PC-9 (cell line): ENCODE data around the gene DNAI2. TPM values are rescaled to one million over a fixed set of nuclear protein-coding genes. Genes with fewer than 3 reads are reported as not detected.

ENCODE experiments used
- BruUV-seq: library from RNA; stranded (reverse); fragments of 400-500 nt; replicated peaks from 2 replicates; lab custom pipeline; 2021; lab: Mats Ljungman, UMichigan
- CTCF ChIA-PET: fragments of 300-600 bp; sonication (Branson Sonifier 250); formaldehyde crosslinking; loops from one replicate; lab custom pipeline; 2022; ENCODE audit warnings: antibody characterized with exemption; lab: Charles Lee
- POLR2A ChIA-PET: fragments of 300-600 bp; sonication (Branson Sonifier 250); formaldehyde crosslinking; loops from one replicate; lab custom pipeline; 2022; ENCODE audit warnings: antibody characterized with exemption; ENCODE audit not compliant: unreplicated experiment; lab: Charles Lee
- DNase-seq, 2 experiments: peaks; one replicate each; pipeline versions ENCODE4 v3.0.0 to v3.0.0-alpha.2; 2015 to 2022; ENCODE audit warnings: mixed read lengths in 1 of 2
- H2AFZ ChIP-seq: fragments of 200-600 bp; sonication (generic); 2 replicates; pipeline ENCODE4 v1.8.1; 2017; ENCODE audit warnings: antibody characterized with exemption
- H3F3A ChIP-seq: fragments of 200-600 bp; sonication (generic); 2 replicates; pipeline ENCODE4 v1.8.1; 2017; ENCODE audit warnings: antibody characterized with exemption, mild to moderate bottlenecking, low read depth; ENCODE audit not compliant: insufficient read depth
- H3K27ac ChIP-seq: fragments of 200-600 bp; sonication (generic); 2 replicates; pipeline ENCODE4 v1.6.1; 2016; ENCODE audit warnings: mixed run types
- H3K27me3 ChIP-seq: fragments of 200-600 bp; sonication (generic); 2 replicates; pipeline ENCODE4 v1.6.1; 2016; ENCODE audit warnings: low read depth, mixed run types; ENCODE audit not compliant: insufficient read depth
- H3K36me3 ChIP-seq: fragments of 200-600 bp; sonication (generic); 2 replicates; pipeline ENCODE4 v1.6.1; 2016; ENCODE audit warnings: low read depth, mixed run types
- H3K4me1 ChIP-seq: fragments of 200-600 bp; sonication (generic); replicated peaks from 2 replicates; pipeline ENCODE4 v1.6.1; 2016; ENCODE audit warnings: mixed run types; ENCODE audit not compliant: insufficient read depth
- H3K4me2 ChIP-seq: fragments of 200-600 bp; sonication (generic); 2 replicates; pipeline ENCODE4 v1.6.1; 2017; ENCODE audit warnings: mixed run types
- H3K4me3 ChIP-seq: fragments of 200-600 bp; sonication (generic); 2 replicates; pipeline ENCODE4 v1.6.1; 2016; ENCODE audit warnings: mixed run types
- H3K79me2 ChIP-seq: fragments of 200-600 bp; sonication (generic); 2 replicates; pipeline ENCODE4 v1.6.1; 2017; ENCODE audit warnings: low read depth, mixed run types
- H3K9me2 ChIP-seq: fragments of 200-600 bp; sonication (generic); 2 replicates; pipeline ENCODE4 v1.8.1; 2017; ENCODE audit warnings: mild to moderate bottlenecking; ENCODE audit not compliant: insufficient read depth
- H3K9me3 ChIP-seq: fragments of 200-600 bp; sonication (generic); 2 replicates; pipeline ENCODE4 v1.8.1; 2016; ENCODE audit warnings: low read depth; ENCODE audit not compliant: insufficient read depth
- H4K20me1 ChIP-seq: fragments of 200-600 bp; sonication (generic); 2 replicates; pipeline ENCODE4 v1.8.1; 2017; ENCODE audit not compliant: insufficient read depth
- EZH2 ChIP-seq: fragments of 200-600 bp; sonication (generic); IDR thresholded peaks from 2 replicates; pipeline ENCODE4 v1.8.0; 2017; ENCODE audit warnings: antibody characterized with exemption, low read depth
- intact Hi-C: fragments of 100-400 bp; cut with micrococcal nuclease; formaldehyde crosslinking; loops from one replicate; pipeline ENCODE4 v1.10.0; 2022; ENCODE audit not compliant: unreplicated experiment
- total RNA-seq: library from RNA; stranded (reverse); gene quantifications from 2 replicates; pipeline ENCODE4 v1.2.3, GENCODE V29; 2021
- TF ChIP-seq, protein P1 (sequence below): fragments of 200-600 bp; sonication (generic); conservative IDR thresholded peaks from 2 replicates; pipeline ENCODE4 v1.6.1; 2017; ENCODE audit warnings: mixed run types, antibody characterized with exemption, mild to moderate bottlenecking, moderate library complexity

DNAI2 gene
- total RNA-seq, 1 experiment from 2014 or later = not detected

DNA sequence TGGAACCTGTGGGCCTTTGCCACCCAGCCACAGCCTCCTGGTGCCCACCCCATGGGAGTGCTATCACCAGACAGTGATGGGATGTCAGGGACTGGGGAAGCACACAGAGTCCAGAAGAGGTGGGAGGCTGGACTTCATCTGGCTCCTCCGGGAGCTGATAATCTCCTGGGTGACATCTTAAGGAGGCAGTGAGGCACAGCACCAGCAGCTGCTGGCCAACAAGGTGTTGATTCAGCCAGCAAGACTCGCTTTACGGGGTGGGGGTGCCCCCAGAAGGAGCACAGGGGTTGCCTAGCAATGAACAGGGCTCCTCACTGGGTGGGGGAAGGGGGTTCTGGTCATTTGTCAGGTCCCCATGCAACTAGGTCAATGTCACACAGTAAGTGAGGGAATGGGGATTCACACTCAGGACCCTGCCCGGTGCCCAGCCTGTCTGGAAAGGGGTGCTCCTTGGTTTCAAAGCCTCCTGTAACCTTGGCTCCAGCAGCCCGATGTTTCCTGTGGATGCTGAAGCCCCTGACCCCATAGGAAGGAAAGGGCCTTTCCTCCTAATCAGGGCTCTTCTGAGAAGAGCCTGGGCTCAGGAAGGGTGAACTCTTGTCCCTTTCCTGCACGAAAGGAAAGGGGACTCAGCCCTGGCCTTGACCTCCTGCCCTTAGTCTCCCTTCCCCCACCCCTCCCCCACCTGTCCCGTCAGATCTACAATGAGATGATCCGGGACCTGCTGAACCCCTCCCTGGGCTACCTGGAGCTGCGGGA lies 69.7 kb downstream of the DNAI2 start:
- TF ChIP-seq, protein P1, sequence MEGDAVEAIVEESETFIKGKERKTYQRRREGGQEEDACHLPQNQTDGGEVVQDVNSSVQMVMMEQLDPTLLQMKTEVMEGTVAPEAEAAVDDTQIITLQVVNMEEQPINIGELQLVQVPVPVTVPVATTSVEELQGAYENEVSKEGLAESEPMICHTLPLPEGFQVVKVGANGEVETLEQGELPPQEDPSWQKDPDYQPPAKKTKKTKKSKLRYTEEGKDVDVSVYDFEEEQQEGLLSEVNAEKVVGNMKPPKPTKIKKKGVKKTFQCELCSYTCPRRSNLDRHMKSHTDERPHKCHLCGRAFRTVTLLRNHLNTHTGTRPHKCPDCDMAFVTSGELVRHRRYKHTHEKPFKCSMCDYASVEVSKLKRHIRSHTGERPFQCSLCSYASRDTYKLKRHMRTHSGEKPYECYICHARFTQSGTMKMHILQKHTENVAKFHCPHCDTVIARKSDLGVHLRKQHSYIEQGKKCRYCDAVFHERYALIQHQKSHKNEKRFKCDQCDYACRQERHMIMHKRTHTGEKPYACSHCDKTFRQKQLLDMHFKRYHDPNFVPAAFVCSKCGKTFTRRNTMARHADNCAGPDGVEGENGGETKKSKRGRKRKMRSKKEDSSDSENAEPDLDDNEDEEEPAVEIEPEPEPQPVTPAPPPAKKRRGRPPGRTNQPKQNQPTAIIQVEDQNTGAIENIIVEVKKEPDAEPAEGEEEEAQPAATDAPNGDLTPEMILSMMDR = no peak
- no peak for TF ChIP-seq EZH2
- intact Hi-C loops = no loop called here
- H3K36me3 ChIP-seq = no peaks in the 10 kb centered on the region
- no peaks in the 10 kb centered on the region for H3F3A ChIP-seq
- H3K27me3 ChIP-seq = peaks cover 98% of the 10 kb centered on the region
- H2AFZ ChIP-seq = no peak overlapping the region
- no peaks in the 10 kb centered on the region for H3K9me2 ChIP-seq
- H4K20me1 ChIP-seq = no peaks in the 10 kb centered on the region
- BruUV-seq = no TSS peak
- no peak overlapping the region for H3K4me3 ChIP-seq
- no peak for DNase-seq
- no peaks in the 10 kb centered on the region for H3K9me3 ChIP-seq
- H3K79me2 ChIP-seq = no peaks in the 10 kb centered on the region
- no peak overlapping the region for H3K4me2 ChIP-seq
- no peak overlapping the region for H3K27ac ChIP-seq
- CTCF ChIA-PET = no interaction called here
- no peaks in the 10 kb centered on the region for H3K4me1 ChIP-seq
- POLR2A ChIA-PET = no interaction called here

- Histone ChIP-seq H3F3A (no peaks in the 10 kb centered on the region), H2AFZ (no peak overlapping the region), H3K9me3 (no peaks in the 10 kb centered on the region), H3K4me2 (no peak overlapping the region), H3K4me1 (no peaks in the 10 kb centered on the region), H3K4me3 (no peak overlapping the region), H3K27ac (no peak overlapping the region), H3K27me3 (peaks cover 96% of the 10 kb centered on the region), H4K20me1 (no peaks in the 10 kb centered on the region), H3K9me2 (no peaks in the 10 kb centered on the region), H3K36me3 (no peaks in the 10 kb centered on the region), H3K79me2 (no peaks in the 10 kb centered on the region)
- no TSS peak for BruUV-seq
- intact Hi-C loops = no loop called here
- ChIA-PET CTCF (no interaction called here), POLR2A (no interaction called here)
- DNase-seq = no peak
- TF ChIP-seq, protein P1 = no peak
- no peak for TF ChIP-seq EZH2
Observed at GRCh38 chr17:74344658-74345057, 70.6 kb downstream of the DNAI2 start.

DNA sequence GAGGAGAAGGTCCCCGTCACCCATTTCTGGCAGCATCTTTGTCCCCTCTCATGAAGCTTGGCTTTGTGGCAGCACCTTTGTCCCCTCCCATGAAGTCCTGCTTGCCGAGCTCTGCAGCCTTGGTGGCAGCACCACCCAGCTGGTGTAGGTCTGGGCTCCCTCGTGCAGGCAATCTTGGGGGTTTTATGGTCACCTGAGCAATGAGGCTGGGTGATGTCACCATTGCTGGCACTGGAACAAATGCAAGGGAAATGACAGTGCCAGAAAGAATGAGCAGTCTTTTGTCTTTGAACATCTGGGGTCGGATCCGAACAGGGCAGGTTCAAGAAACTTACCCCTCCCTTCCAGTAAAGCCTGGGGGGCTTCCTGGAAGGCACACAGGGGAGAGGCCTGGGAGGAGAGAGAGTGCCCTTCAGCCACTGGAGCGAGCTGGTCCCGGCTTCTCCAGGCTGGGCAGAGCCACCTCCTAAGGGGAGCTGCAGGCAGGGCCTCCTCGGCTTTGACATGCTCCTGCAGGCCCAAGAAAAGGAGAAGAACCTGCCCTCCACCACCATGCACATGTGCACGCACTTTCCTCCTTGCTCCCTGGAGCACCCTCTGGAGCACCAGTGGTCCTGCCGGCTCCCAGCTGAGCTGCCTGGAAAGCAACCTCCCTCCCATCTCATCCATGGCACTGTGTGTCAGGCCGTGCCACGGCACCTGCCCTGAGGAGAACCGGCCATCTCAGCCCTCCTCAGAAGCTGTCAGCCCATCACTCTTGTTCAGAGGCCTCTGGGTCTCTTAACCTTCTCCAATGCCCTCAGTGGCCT lies 71.6 kb downstream of the DNAI2 start:
- intact Hi-C loops = no loop called here
- no peak for TF ChIP-seq EZH2
- TF ChIP-seq, protein P1 = no peak

More for the DNA sequence above, 71.6 kb downstream of the DNAI2 start:
- Histone ChIP-seq H3K27ac (no peak overlapping the region), H3K4me3 (no peak overlapping the region), H4K20me1 (no peaks in the 10 kb centered on the region), H3K36me3 (no peaks in the 10 kb centered on the region), H3K4me2 (no peak overlapping the region), H3K9me2 (no peaks in the 10 kb centered on the region), H3K27me3 (peaks cover 97% of the 10 kb centered on the region), H3K4me1 (no peaks in the 10 kb centered on the region), H3K79me2 (no peaks in the 10 kb centered on the region), H3K9me3 (no peaks in the 10 kb centered on the region), H2AFZ (no peak overlapping the region), H3F3A (no peaks in the 10 kb centered on the region)
- CTCF ChIA-PET = no interaction called here
- no peak for DNase-seq
- BruUV-seq = no TSS peak
- POLR2A ChIA-PET = no interaction called here
